Suppressor macrophage (primary cell): ENCODE measurements around the gene RAVER2.
"Not testable (repeated sequence)": the region's sequence is repeated elsewhere in the genome, so short reads cannot be mapped to it uniquely, and the experiment has no call there.

Experiments
- DNase-seq, 4 experiments: peaks; one replicate each; pipeline ENCODE4 v3.0.0-alpha.2; 2020 to 2022

RAVER2 gene

DNA sequence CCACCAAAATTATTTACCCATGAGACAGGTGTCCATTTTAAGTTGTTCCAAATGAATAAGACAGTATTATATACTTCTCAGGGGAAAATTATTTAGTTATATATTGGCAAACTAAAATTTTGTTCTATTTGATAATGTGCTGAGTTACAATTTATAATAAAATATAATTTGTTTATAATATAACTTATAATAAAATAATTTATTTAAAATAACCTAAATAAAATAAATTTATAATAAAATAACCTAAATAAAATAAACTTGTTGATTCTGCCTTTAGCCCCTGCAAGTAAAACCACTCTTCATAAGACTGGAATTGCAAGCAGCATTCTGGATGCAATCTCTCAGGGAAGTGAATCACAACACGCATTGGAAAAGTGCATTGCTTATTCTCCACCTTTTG is 69.6 kb downstream of the RAVER2 start:
- DNase-seq, result no peak

DNA sequence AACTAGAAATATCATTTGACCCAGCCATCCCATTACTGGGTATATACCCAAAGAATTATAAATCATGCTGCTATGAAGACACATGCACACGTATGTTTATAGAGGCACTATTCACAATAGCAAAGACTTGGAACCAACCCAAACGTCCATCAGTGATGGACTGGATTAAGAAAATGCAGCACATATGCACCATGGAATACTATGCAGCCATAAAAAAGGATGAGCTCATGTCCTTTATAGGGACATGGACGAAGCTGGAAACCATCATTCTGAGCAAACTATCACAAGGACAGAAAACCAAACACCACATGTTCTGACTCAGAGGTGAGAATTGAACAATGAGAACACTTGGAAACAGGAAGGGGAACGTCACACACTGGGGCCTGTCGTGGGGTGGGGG is 72.5 kb downstream of the RAVER2 start:
- DNase-seq, result not testable (repeated sequence)

DNA sequence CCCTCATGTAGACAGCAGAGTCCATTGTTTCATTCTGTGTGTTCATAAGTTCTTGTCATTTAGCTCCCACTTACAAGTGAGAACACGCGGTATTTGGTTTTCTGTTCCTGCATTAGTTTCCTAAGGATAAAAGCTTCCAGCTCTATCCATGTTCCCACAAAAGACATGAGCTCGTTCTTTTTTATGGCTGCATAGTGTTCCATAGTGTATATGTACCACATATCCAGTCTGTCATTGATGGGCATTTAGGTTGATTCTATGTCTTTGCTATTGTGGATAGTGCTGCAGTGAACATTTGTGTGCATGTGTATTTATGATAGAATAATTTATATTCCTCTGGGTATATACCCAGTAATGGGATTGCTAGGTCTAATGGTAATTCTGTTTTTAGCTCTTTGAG is 75.7 kb downstream of the RAVER2 start:
- not testable (repeated sequence) for DNase-seq

DNA sequence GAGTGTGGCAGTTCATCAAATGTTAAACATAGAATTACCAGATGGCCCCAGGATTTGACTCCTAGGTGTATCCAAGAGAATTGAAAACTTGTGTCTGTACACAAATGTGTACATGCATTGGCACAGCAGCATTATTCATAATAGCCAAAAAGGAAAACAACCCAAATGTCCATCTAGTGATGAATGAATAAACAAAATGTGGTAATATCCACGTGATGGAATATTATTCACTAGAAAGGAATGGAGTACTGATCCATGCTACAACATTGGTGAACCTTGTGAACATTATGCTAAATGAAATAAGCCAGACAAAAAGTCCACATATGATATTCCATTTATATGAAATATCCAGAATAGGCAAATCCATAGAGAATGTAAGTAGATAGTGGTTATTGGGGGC is 77.7 kb downstream of the RAVER2 start:
- DNase-seq, result no peak

DNA sequence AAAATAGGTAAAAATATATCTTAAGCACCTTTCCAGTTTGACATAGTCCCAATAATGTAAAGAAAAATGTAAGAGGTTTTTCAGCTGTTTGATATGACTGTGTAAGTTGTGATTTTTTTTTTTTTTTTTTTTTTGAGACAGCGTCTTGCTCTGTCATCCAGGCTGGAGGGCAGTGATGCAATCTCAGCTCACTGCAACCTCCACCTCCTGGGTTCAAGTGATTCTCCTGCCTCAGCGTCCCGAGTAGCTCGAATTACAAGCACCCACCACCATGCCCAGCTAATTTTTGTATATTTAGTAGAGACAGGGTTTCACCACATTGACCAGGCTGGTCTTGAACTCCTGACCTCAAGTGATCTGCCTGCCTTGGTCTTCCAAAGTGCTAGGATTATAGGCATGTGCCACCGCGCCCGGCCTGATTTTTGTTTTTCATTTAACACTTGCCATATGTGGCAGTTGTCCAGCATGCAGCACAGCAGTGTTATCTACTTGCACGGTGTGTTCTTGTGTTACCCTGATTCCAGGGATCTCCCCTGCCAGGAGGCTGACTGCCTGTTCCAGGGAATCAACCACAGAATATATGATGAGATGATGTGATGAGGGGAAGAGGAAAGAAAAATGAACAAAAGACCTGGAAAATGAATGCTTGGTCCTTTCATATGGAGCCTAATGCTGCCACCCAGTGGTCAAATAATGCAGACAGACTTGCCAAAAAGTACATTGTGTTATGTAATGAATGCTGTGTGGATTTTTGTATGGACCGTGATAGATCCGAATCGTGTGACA is 79.0 kb downstream of the RAVER2 start:
- peak; percentile 78 to 88 (median 78) for DNase-seq

DNA sequence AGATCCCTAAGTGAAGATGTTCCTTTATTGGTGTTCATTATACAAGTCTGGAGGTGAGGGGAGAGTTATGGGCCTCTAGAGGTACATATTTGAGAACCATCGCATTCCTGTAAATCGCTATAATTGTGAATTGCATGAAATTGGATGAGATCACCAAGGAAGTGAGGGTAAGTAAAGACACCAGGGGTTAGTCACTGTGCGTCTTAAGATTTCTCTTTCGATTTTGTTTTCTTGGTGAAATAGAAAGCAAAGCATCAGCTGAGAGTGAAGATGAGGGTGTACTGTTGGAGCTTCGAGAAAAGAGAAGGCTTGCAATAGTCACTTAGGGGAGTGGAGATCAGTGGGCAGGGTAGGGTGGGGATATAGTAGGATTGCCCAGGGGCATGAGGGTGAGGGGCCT is 82.1 kb downstream of the RAVER2 start:
- DNase-seq, result no peak

DNA sequence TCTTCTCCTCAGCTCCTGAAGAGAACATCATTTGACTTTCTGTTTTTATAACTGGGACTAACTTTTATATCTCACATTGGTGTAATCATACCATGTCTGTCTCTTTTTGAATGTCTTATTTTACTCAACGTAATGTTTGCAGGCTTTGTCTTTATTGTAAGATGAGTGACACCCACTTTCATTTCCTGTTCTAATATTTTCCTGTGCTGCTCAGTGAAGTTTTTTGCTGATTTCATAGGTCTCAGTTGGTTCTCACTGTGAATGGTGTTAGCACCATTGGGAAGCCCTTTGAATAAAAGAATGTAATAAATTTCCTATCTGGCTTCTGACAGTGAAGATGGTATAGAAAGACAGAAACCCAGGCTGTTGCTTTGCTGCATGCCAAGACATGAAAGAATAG is 84.0 kb downstream of the RAVER2 start:
- DNase-seq, result peak in 2 of 4 experiments; percentile 24 to 28

DNA sequence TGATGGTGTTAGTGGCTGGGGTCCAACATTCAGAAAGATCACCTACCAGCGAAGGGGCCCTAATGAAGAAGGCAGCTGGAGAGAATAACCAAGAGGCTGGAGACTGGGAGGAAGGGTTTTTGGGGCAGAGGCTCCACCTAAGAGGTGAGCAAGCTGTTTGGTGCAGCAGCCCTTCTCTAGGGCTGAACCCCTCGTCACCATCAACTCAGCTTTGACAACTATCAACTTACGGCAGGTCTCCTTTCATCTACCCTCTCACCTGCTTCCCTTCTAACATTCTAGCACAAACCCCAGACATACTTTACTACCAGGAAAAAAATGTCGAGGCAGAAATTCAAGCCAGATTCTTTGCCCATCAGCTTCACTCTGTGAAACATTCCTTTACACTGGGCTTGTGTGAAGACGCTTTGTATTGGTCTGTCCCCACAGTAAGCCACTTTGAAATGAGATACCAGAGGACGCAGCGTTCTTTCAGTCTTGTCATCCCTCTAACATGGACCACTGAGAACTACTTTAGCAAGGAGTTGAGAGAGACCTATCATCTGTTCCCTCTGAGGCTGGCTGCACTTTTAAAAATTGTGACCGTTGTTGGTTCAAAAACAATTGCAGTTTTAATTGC is 84.6 kb downstream of the RAVER2 start:
- DNase-seq, result no peak

DNA sequence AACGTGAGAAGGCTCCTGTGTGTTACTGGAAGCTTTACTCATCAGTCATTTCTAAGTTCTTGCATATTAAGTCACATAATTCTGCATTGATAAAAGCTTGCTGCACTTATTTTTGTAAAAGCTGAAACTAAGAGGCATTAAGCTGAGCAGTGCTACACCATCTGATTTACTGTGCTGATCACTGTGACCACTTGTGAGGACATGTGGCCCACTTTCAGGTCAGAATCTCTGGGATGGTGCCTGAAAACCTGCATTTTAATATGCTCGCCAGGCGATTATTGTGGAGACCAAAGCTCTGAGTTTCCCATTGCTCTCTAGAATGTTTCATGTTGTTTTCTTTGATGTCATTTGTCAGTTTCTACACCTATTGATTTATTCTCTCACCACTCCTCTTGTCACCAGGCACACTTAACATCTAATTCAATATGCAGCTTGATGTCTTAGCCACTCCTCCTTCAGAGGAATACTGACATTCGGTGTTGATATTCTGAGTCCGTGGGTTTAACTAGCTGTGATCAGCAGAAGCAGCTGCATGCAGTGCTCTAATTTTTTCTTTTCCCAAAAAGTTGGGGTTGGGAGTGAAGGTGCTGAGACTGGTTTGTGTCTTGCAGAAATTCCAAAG is 85.3 kb downstream of the RAVER2 start:
- DNase-seq, result no peak

DNA sequence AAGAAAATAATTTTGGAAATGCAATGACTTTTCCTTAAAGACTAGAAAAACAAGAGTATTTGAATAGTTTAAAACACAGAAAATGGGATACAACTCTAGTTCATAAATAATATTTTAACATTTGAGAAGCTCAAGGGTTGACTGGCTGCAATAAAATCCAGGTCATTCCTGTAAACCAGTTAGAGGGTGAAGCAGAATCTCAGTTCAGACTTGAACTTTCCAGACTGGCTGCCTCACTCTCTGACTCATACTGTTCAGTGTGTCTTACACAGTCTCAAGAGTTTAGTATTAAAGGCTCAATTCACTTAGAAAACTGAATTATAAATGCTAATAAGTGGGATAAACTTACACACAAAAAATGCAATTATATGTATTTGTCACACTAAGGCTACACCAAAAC is 89.9 kb downstream of the RAVER2 start:
- DNase-seq, result no peak

DNA sequence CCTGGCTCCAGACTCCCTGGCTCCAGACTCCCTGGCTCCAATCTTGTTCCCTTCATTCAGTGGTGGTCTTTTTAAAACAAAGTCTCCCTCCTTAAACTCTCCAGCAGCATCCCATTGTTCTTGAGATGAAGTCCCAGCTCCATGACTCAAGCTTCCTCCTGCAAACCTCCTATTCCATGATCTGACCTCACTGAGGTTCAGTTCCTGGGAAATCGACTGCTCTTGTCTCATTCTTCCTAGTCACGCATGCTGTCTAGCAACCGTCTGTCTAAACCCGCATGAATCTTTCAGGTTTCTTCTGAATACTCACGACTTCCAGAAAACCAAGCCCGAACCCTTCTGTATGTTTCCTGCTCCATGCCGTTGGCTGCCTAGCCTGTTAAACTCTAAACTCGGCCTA is 91.9 kb downstream of the RAVER2 start:
- no peak for DNase-seq

DNA sequence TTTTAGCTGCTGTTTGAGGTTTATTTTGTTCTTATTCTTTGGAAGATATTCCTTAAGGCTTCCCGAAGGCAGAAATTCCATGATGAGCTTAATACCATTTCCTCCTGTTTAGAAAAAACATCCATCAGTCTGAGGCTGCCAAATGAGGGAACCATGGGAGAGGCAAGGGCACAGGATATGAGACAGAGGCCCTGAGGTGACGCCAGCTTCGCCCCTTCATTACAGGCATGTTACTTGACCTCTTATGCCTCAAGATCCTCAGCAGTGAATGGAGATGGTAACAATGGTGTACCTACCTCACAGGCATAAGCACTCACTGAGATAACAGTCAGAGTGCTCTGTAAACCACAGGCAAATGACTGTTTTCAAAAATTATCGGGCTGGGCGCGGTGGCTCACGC is 93.6 kb downstream of the RAVER2 start:
- no peak for DNase-seq

DNA sequence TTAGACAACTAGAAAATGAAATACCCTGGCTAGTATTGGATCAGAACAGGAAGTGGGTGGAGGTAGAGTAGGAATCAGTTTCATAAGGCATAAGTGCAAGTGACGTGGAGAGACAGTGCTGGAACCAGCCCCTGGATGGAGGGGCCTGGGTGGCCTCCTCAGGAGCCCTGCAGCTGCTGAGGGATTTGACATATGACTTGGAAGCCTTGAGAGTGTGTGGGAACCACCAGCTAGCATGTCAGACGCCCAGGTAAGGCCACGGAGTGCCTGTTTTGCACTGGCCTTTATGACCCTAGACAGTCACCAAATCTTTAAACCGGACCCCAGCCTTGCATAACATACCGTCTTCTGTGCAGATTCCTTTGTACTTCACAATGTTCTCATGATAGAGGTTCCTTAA is 94.4 kb downstream of the RAVER2 start:
- no peak for DNase-seq

DNA sequence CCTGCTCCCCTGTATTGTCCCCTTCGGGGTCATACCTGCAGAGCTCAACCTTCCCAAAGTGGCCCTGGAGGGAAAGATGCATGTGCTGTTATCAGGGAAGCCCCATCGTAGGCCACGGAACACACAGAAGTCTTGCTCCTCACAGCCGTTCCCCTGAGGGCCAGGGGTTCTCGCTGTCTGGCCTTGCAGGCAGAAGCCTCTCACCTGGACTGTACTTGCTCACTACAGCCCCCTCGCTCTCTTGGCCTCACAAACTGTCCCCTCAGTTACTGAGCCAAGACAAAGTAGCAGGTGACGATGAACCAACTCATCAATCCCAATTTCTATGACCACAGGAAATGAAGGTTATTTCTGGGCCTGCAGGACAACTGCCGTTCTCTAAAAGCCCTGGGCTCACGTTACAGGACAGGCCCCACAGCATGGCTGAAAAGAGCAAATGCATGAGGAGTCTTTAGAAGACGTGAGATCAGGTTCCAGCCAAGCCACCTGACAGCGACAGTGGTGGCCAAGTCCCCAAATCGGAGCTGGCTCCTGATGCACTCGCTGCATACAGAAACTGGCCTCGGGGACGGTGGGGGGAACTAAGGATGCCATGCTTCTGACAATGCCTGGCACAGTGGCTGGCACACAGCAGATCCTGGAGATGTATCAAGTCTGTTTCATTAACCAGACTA is 95.0 kb downstream of the RAVER2 start:
- DNase-seq, result no peak

DNA sequence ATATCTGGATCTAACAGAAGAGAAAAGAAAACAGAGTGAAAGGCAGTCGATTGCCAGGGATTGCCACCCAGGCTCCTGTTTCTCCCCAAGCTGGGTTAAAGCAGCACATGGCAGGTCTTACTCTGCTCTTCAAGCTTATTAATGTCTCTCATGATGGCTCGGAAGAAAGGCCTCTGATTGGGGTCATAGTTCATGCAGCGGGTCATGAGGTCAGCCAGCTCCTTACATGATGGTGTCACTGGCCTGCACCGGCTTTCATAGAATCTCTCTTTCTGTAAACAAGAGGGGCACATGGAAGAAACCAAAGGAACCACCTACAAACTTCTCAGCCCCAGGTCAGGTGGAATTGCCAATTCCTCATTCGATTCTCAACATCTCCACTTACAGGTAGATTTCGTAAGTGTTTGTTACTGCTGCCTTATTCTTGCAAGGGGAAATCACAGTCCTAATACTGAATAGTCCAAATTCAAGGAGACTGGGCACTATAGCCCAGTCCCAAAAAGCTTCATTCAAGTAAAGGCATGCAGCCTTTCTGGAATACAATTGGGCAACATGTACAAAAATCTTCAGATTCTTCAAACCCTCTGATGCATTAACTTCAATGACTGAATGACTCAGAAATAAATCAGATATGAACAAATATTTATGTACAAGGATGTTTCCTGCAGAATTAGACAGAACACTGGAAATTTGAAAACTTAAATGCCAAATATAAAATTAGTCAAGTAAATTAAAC is 96.6 kb downstream of the RAVER2 start:
- DNase-seq, result no peak

DNA sequence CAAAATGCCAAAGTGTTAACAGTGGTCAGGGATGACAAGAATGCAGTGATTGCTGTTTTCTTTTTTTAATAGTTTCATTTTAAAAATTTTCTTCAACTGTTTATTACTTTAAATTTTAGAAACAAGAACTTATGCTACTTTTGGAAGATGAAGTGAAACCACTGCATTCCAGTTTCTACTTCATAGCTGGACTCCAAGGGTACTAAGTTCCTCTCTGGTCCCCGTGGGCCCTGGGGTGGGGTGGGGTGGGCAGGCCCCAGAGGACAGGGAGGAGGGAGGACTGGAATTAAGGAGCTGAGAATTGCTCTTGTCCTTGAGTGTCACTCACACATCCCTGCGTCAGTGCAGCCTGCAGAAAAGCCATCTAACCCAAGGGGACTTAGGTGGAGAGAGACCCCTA is 97.3 kb downstream of the RAVER2 start:
- peak; percentile 10 to 58 (median 36) for DNase-seq

DNA sequence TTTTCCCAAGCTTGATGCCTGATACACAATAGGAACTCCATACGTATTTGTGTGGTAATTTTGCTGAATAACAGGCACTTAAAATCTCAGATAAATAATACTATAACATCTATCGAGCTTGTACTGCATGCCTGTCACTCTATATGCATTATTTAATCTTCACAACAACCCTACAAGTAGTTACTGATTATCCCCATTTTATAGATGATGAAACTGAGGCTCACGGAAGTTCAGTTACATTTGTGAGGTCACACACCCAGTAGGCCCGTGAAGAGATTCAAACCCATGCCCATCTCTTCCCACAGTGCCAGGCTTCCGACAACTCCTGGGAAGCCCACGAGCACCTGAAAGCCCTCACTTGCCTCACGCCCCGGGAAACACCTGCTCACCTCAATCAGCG is 98.8 kb downstream of the RAVER2 start:
- no peak for DNase-seq

DNA sequence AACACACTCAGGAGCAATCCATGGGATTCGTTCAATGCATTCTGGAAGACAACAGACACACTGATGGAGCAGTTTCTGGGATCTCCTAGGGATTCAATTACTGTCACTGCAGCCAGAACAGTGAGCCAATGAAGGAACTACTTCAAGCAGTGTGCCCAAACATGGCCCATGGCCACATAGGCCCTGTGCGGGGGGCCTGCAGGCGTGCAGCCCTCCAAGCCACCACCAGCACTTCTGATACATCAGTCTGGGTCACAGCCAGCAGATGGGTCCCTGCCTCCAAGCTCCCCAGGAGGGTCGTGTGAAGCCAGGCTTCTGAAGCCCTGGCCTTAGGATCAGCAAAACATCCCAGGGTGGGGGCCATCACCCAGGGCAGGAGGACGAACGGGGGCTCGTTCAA is 99.3 kb downstream of the RAVER2 start:
- DNase-seq, result no peak

DNA sequence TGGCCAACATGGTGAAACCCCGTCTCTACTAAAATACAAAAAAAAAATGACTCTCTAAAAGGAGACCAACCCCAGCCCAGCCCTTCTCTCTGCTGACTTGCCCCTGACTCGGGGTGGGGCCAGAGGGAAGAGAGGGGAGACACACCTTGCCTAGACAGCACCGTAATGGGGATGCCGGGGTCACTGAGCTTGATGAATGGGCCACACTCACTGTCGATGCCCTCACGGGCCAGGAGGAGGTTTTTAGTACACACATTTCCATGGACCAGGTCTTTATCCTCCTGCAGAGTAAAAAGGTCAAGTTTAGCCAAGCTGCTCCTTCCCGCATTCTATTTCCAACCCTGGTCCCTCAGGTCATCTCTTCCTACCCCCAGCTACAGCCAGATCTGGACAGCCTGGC is 99.7 kb downstream of the RAVER2 start:
- DNase-seq, result no peak

DNA sequence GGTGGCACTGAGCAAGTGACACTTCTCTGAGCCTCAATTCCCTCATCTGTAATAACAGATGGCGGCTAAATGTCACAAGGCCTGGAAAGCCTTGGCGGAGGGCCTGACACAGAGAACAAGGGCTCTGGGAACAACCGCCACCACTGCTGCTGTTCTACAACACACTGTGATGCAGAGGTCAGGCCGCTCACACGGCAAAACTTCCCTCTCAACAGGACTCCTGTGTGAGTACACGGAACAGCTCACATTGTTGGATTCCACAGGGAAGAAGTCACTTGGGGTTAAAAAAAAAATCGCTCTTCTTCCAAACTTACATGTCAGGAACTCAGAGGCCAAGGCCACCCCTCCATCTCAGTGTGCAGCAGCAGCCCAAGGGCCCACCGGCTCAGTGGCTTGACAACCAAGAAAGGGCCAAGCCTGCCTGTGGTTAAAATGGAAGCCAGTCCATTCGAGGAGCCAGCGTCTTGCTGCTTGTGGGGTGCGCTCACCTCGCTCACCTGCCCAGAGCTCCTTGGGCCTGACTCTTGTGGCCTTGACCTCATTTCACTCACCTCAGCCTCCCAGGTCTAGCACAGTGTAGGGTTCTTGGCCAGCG is 101.1 kb downstream of the RAVER2 start:
- DNase-seq, result no peak

DNA sequence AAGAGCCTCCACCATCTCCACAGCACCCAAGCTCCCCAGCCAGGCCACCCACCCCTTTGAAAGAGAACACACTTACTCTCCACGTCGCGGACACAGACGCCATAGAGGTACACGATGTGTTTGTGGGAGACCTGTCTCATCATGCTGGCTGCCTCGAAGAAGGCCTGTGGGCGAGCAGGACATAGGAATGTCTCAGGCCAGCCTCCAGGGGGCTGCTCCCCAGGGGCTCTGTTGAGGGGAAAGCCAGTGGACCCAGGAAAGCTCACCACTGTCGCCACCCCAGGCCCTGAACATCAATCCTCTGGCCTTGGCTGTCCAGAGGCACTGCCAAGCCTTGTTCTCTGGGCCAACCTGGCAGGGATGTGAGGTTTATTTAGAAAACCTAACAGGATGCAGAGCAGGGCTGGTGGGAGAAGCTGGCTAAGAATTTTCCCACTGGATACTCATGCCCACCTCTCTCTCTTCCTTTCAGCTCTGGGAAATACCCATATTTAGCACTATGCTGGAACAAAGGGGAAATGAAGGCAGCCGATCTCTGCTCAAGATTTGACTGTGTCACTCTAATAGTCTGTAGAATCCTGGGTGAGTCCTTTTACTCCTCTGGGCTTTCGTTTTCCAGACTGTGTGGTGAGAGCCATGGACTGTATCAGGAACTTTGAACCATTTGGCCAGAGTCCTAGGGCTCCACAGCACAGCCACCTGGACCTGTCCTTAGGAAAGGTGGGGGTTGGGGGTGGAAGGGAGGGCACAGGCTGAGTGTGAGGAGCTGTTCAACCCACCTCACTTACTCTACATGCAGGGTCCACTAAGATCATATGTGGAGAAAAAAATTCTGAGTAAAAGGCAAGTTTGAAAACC is 101.9 kb downstream of the RAVER2 start:
- DNase-seq, result no peak
